ENCODE results near the gene GOLGA2.

GOLGA2 gene

DNA sequence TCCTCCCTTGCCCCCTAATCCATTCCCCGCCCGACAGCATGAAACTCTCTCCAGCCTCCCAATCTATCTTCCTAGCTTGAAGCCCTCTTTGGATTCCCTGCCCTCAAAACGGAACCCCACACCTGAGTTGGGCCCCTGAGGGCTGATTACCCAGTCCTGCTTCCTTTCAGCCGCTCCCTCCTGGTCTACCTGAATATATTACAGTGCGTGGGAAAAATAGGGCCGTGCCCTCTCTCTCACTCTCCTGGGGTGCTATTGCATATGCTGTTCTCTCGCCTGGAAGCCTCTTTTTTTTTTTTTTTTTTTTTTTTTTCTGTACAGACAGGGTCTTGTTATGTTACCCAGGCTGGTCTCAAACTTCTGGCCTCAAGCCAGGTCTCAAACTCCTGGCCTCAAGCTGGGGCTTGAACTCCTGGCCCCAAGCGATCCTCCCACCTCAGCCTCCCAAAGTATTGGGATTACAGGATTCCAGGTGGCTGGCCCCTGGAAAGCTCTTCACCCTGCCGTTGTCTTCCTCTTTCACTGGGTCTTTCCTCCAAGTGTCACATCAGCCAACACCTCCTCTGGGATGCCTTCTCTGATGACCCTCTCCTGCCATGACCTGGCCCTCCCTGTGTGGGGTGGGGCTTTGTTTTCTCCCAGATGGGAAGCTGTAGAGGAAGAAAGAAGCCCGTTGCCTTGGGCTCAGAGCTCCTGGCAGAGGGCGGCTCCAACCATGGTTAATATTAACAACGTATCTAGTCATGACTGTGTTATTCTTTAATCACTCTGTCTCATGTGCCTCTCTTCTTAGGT, 64.4 kb downstream of the GOLGA2 start:
- no peak for DNase-seq

DNA sequence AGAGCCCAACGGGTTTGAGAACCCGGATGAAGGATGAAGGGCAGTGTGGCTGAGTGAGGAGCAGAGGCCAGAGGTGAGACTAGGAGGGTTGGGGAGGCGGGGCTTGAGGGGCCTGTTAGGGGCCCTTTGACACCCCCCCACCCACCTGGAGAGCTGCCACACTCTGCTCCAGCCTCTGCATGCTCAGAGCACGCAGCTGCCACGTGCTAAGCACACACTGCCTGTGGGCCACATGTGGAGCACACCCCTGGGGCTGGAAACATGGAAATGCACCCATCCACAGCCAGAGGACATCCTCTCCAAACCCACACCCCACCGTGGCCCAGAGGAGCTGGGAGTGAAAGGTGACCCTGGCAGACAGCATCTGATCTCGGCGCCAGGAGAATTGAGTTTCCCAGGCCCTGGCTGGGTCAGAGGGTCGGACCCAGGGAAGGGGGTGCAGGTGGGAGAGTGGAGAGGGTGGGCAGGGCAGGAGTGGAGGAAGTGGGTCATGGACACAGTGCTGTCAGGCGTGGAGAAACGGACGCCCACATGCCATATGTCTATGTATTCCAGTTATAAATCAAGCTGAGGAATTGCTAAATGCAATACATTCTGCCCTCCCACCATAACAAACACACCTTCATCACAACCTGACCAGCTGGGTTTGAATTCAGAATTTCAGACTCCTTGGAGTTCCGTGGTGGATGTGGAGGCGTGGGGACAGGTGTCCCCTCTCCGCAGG, 66.7 kb downstream of the GOLGA2 start:
- DNase-seq, result no peak

DNA sequence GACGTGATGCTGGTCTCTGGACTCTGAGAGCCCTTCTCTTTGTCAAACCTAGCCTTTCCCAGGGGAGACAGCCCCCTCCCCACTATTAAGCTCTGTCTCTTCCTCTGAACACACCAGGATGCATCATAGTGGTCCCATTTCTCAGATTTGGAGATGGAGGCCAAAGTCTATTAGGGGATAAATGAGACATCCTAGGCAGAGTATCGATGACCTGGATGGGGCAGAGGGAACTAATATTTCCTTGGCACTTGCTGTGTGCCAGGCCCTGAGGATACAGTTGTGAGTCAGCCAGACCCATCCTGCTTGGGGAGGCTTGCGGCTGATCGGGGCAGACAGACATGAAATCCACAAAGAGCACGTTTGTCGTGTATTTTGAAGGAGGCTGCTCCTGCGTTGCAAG, 67.4 kb downstream of the GOLGA2 start:
- DNase-seq, result no peak

DNA sequence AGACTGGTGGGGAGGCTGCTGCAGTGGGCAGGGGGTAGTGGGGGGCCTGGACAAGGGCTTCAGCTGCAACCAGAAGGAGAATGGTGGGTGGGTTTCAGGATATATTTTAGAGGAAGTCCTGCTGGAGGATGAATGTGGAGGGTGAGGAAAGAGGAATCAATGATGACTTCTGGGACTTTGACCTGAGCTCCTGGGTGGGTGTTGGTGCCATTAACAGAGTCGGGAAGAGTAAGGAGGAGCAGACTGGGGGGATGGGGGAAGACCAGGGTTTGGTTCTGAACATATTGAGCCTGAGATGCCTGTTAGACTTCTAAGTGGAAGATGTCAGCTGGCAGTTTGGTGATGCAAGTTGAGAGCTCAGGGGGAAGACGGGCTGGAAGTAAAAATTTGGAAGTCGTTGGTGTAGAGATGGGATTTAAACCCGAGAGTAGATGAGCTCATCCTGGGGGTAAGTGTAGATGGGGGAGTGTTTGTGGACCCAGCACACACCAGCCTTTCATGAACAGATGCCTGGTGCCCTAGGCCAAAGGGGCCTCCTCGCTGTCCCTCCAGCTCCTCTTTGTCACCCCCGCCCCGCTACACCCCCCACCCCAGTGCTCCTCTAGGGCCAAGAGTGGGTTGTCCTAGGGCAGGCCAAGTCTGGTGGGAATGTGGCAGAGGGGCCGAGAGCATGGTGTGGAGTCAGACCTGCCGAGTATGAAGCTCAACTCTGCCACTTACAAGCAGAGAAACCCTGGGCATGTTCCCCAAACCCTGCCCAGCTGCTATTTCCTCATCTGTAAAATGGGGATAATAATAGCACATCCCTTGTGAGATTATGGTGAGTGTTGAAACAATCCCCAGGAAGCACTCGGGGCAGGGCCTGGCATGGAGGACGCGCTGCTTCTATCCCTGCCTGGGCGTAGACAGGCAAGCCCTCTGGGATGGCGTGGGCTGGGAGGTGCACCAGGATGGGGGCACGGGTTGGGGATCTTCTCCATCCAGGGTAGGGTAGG, 68.6 kb downstream of the GOLGA2 start:
- DNase-seq, result no peak

DNA sequence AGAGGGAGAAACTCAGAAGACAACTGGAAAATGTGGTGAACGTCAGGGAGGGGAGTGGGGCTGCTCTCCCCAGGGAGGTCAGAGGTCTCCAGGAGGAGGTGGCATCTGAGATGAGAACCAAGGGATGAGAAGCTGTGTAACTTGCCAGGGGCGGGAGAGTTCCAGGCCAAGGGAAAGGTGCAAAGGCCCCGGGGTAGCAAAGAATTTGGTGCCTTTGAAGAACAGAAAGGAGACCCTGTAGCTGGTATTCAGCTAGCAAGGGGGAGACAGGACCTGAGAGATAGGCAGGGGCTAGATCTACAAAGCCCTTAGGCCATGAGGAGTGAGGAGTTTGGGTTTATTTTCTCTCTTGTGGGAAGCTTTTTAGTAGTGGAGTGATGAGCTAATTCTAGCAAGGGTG, 69.3 kb downstream of the GOLGA2 start:
- no peak for DNase-seq
